HUES6 (cell line): ENCODE results near the gene ACKR2.

Experiments used
- H3K27ac ChIP-seq: 2 replicates; pipeline ENCODE4 v1.7.0; 2013; ENCODE audit warnings: low read depth, mild to moderate bottlenecking, low read length, inconsistent platforms
- H3K27me3 ChIP-seq: 2 replicates; pipeline ENCODE4 v1.6.1; 2013; ENCODE audit warnings: low read length; ENCODE audit not compliant: control insufficient read depth, insufficient read depth
- H3K36me3 ChIP-seq: 2 replicates; pipeline ENCODE4 v1.6.1; 2013; ENCODE audit warnings: low read length; ENCODE audit not compliant: control insufficient read depth, insufficient read depth
- H3K4me1 ChIP-seq: 2 replicates; pipeline ENCODE4 v1.6.1; 2013; ENCODE audit warnings: low read length; ENCODE audit not compliant: control insufficient read depth, insufficient read depth
- H3K4me3 ChIP-seq: 2 replicates; pipeline ENCODE4 v1.5.1; 2013; ENCODE audit warnings: low read depth, low read length
- H3K9ac ChIP-seq: one replicate; pipeline ENCODE4 v1.6.1; 2013; ENCODE audit warnings: mild to moderate bottlenecking, low read length
- H3K9me3 ChIP-seq: 2 replicates; pipeline ENCODE4 v1.6.1; 2013; ENCODE audit warnings: low read depth, low read length; ENCODE audit not compliant: control insufficient read depth, insufficient read depth

ACKR2 gene

GRCh38 chr3:42815826-42816225, 6.6 kb downstream of the ACKR2 start:
- no peak overlapping the region for H3K4me3 ChIP-seq
- H3K9me3 ChIP-seq: no peaks in the 10 kb centered on the region
- no peaks in the 10 kb centered on the region for H3K27me3 ChIP-seq
- H3K4me1 ChIP-seq: peaks cover 16% of the 10 kb centered on the region
- no peaks in the 10 kb centered on the region for H3K36me3 ChIP-seq
- H3K27ac ChIP-seq: no peak overlapping the region
- no peak overlapping the region for H3K9ac ChIP-seq

GRCh38 chr3:42819351-42819965, 10.2 kb downstream of the ACKR2 start:
- Histone ChIP-seq H3K27me3 (no peaks in the 10 kb centered on the region), H3K27ac (no peak overlapping the region), H3K9ac (no peak overlapping the region), H3K4me1 (peaks cover 5% of the 10 kb centered on the region), H3K36me3 (no peaks in the 10 kb centered on the region), H3K4me3 (no peak overlapping the region), H3K9me3 (0 out of 2 replicates have a peak, but pooled peaks cover 2% of the 10 kb centered on the region)

DNA sequence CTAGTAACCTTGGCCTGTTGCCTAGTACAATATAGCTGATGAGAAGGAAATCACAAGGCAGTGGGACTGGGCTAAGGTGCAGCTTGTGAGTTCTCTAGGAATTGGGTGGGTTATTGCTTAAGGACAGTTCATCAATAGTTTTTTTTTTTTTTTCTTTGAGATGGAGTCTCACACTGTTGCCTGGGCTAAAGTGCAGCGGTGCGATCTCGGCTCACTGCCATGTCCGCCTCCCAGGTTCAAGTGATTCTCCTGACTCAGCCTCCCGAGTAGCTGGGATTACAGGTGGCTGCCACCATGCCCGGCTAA, 11.5 kb downstream of the ACKR2 start:
- Histone ChIP-seq H3K36me3 (no peaks in the 10 kb centered on the region), H3K4me3 (no peak overlapping the region), H3K9me3 (0 out of 2 replicates have a peak, but pooled peaks cover 4% of the 10 kb centered on the region), H3K27me3 (no peaks in the 10 kb centered on the region), H3K4me1 (peaks cover 5% of the 10 kb centered on the region), H3K9ac (no peak overlapping the region), H3K27ac (no peak overlapping the region)

DNA sequence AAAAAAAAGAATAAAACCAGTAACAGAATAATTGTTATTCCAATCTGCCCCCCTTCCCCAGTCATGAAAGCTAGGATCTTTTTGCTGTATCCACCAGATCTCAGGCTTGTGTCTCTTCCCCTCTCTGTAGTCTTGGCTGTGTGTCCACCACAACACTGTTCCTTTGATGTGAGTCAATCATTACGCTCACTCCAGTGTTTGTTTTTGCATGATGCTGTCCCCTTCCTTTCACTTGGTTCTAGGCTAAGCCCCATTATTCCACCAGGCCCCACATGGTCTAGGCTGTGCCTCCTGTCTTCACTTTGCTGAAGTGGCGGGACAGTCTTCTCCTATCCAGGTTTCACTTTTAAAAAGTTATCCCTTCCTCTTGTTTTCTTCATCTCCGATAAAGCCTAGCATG, 13.6 kb downstream of the ACKR2 start:
- Histone ChIP-seq H3K4me3 (no peak overlapping the region), H3K36me3 (no peaks in the 10 kb centered on the region), H3K27ac (no peak overlapping the region), H3K9me3 (0 out of 2 replicates have a peak, but pooled peaks cover 4% of the 10 kb centered on the region), H3K4me1 (peaks cover 5% of the 10 kb centered on the region), H3K9ac (no peak overlapping the region), H3K27me3 (no peaks in the 10 kb centered on the region)

- H3K4me3 ChIP-seq: no peak overlapping the region
- peak overlapping the region; percentile 0; the same call in 1 of the 2 replicates for H3K27ac ChIP-seq
- no peak overlapping the region for H3K9ac ChIP-seq
- H3K27me3 ChIP-seq: no peaks in the 10 kb centered on the region
- H3K9me3 ChIP-seq: 0 out of 2 replicates have a peak, but pooled peaks cover 4% of the 10 kb centered on the region
- peaks cover 5% of the 10 kb centered on the region for H3K4me1 ChIP-seq
- no peaks in the 10 kb centered on the region for H3K36me3 ChIP-seq
These were observed 14.1 kb downstream of the ACKR2 start for GRCh38 chr3:42823351-42823750.

GRCh38 chr3:42826141-42826540, 16.9 kb downstream of the ACKR2 start:
- H3K9ac ChIP-seq: no peak overlapping the region

DNA sequence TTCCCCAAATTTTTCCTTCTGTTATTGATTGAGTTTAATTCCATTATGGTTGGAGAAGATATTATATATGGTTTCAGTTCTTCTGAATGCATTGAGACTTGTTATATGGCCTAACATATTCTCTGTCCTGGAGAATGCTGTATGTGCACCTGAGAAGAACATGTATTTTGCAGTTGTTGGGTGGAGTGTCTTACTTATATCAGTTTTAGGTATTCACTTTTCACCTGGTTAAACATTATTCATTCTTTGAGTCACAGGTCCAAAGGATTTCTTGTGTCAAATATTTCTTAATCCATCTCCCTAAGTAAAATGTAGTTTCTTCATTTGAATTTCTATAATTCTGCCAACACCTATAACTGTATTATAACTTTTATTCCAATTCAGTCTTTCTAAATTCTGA, 17.8 kb downstream of the ACKR2 start:
- no peaks in the 10 kb centered on the region for H3K27me3 ChIP-seq
- no peak overlapping the region for H3K9ac ChIP-seq
- H3K4me1 ChIP-seq: peaks cover 7% of the 10 kb centered on the region
- no peaks in the 10 kb centered on the region for H3K36me3 ChIP-seq
- H3K4me3 ChIP-seq: no peak overlapping the region
- H3K9me3 ChIP-seq: 0 out of 2 replicates have a peak, but pooled peaks cover 4% of the 10 kb centered on the region
- H3K27ac ChIP-seq: no peak overlapping the region

More at GRCh38 chr3:42826141-42826540, 16.9 kb downstream of the ACKR2 start:
- Histone ChIP-seq H3K4me3 (no peak overlapping the region), H3K36me3 (no peaks in the 10 kb centered on the region), H3K27me3 (no peaks in the 10 kb centered on the region), H3K9me3 (0 out of 2 replicates have a peak, but pooled peaks cover 4% of the 10 kb centered on the region), H3K4me1 (peaks cover 7% of the 10 kb centered on the region), H3K27ac (no peak overlapping the region)

- Histone ChIP-seq H3K27ac (no peak overlapping the region), H3K9ac (no peak overlapping the region), H3K4me3 (no peak overlapping the region), H3K36me3 (no peaks in the 10 kb centered on the region), H3K4me1 (peaks cover 7% of the 10 kb centered on the region), H3K9me3 (0 out of 2 replicates have a peak, but pooled peaks cover 4% of the 10 kb centered on the region), H3K27me3 (no peaks in the 10 kb centered on the region)
These were observed 18.4 kb downstream of the ACKR2 start for GRCh38 chr3:42827654-42828053.

- Histone ChIP-seq H3K36me3 (no peaks in the 10 kb centered on the region), H3K4me1 (peaks cover 7% of the 10 kb centered on the region), H3K4me3 (no peak overlapping the region), H3K27ac (no peak overlapping the region), H3K27me3 (no peaks in the 10 kb centered on the region), H3K9ac (no peak overlapping the region), H3K9me3 (0 out of 2 replicates have a peak, but pooled peaks cover 4% of the 10 kb centered on the region)
These were observed 19.9 kb downstream of the ACKR2 start for GRCh38 chr3:42829083-42829627.

- H3K9ac ChIP-seq: no peak overlapping the region
- H3K27ac ChIP-seq: no peak overlapping the region
- H3K27me3 ChIP-seq: no peaks in the 10 kb centered on the region
- no peak overlapping the region for H3K4me3 ChIP-seq
- H3K9me3 ChIP-seq: no peaks in the 10 kb centered on the region
- H3K36me3 ChIP-seq: no peaks in the 10 kb centered on the region
- H3K4me1 ChIP-seq: peaks cover 7% of the 10 kb centered on the region
These were observed 20.6 kb downstream of the ACKR2 start for GRCh38 chr3:42829628-42830436.
